HEK293 (cell line): ENCODE data around the gene DCST1.

Experiments
- CTCF ChIA-PET: fragments of 350-600 bp; formaldehyde crosslinking; extraction: SDS; loops from one replicate; lab custom pipeline; 2021; ENCODE audit warnings: antibody characterized with exemption; lab: Yijun Ruan, JAX
- POLR2A ChIA-PET: fragments of 300-600 bp; formaldehyde crosslinking; extraction: SDS; loops from one replicate; lab custom pipeline; 2020; ENCODE audit warnings: antibody characterized with exemption, inconsistent platforms; lab: Yijun Ruan, JAX
- H3K27ac ChIP-seq: fragments of 200-500 bp; sonication (Bioruptor generic); 2 replicates; pipeline ENCODE4 v1.5.1; 2014; ENCODE audit warnings: low read depth, low read length, control low read depth, inconsistent platforms; ENCODE audit errors: extremely low read depth
- H3K36me3 ChIP-seq, 2 experiments: fragments of 200-500 bp in 1 of 2; sonication (Bioruptor generic) in 1 of 2; 1 replicate in 1 of 2; 2 replicates in 1 of 2; pipeline ENCODE4 v1.5.1; 2014 to 2017; ENCODE audit warnings: inconsistent platforms in 2 of 2, low read length in 2 of 2; ENCODE audit not compliant: control insufficient read depth in 2 of 2, insufficient read depth in 1 of 2
- H3K4me1 ChIP-seq: fragments of 200-500 bp; sonication (Bioruptor generic); 2 replicates; pipeline ENCODE4 v1.5.1; 2014; ENCODE audit warnings: mild to moderate bottlenecking, low read length, inconsistent platforms; ENCODE audit not compliant: control insufficient read depth, insufficient read depth
- H3K4me3 ChIP-seq: 2 replicates; pipeline ENCODE4 v1.5.1; 2011; ENCODE audit warnings: low read depth, mild to moderate bottlenecking, control low read depth, low read length, moderate library complexity
- H3K9me3 ChIP-seq: fragments of 200-500 bp; sonication (Bioruptor generic); 2 replicates; pipeline ENCODE4 v1.5.1; 2014; ENCODE audit warnings: low read depth, low read length, inconsistent platforms; ENCODE audit not compliant: control insufficient read depth, insufficient read depth
- GLIS1 ChIP-seq: fragments of 450-650 bp; formaldehyde crosslinking; IDR thresholded peaks from 2 replicates; pipeline ENCODE4 v1.5.1; 2016; ENCODE audit warnings: missing biosample characterization, missing genetic modification characterization
- OSR2 ChIP-seq: fragments of 450-650 bp; formaldehyde crosslinking; IDR thresholded peaks from 2 replicates; pipeline ENCODE4 v1.5.1; 2016; ENCODE audit warnings: missing biosample characterization, missing genetic modification characterization
- OVOL3 ChIP-seq: fragments of 450-650 bp; formaldehyde crosslinking; IDR thresholded peaks from 2 replicates; pipeline ENCODE4 v1.5.1; 2016; ENCODE audit warnings: missing biosample characterization, missing genetic modification characterization
- REPIN1 ChIP-seq: fragments of 450-650 bp; formaldehyde crosslinking; IDR thresholded peaks from 2 replicates; pipeline ENCODE4 v1.5.1; 2017; ENCODE audit warnings: missing biosample characterization, missing genetic modification characterization, low read depth
- SP7 ChIP-seq: fragments of 450-650 bp; formaldehyde crosslinking; IDR thresholded peaks from 2 replicates; pipeline ENCODE4 v1.5.1; 2016; ENCODE audit warnings: missing biosample characterization, missing genetic modification characterization
- ZBTB17 ChIP-seq: fragments of 450-650 bp; formaldehyde crosslinking; IDR thresholded peaks from 2 replicates; pipeline ENCODE4 v1.5.1; 2016; ENCODE audit warnings: missing biosample characterization, missing genetic modification characterization
- ZBTB20 ChIP-seq: fragments of 450-650 bp; formaldehyde crosslinking; IDR thresholded peaks from 2 replicates; pipeline ENCODE4 v1.5.1; 2016; ENCODE audit warnings: missing biosample characterization, missing genetic modification characterization
- ZBTB48 ChIP-seq: fragments of 450-650 bp; formaldehyde crosslinking; IDR thresholded peaks from 2 replicates; pipeline ENCODE4 v1.5.1; 2016; ENCODE audit warnings: missing biosample characterization, missing genetic modification characterization
- ZFHX2 ChIP-seq: fragments of 450-650 bp; formaldehyde crosslinking; conservative IDR thresholded peaks from 2 replicates; pipeline ENCODE4 v1.5.1; 2016; ENCODE audit warnings: missing biosample characterization, missing genetic modification characterization
- ZNF157 ChIP-seq: fragments of 450-650 bp; formaldehyde crosslinking; IDR thresholded peaks from 2 replicates; pipeline ENCODE4 v1.5.1; 2016; ENCODE audit warnings: missing biosample characterization, missing genetic modification characterization
- ZNF16 ChIP-seq: fragments of 450-650 bp; formaldehyde crosslinking; IDR thresholded peaks from 2 replicates; pipeline ENCODE4 v1.5.1; 2016; ENCODE audit warnings: low read depth, missing biosample characterization, missing genetic modification characterization
- ZNF169 ChIP-seq: fragments of 450-650 bp; formaldehyde crosslinking; IDR thresholded peaks from 2 replicates; pipeline ENCODE4 v1.5.1; 2016; ENCODE audit warnings: missing biosample characterization, missing genetic modification characterization
- ZNF175 ChIP-seq: fragments of 450-650 bp; formaldehyde crosslinking; IDR thresholded peaks from 2 replicates; pipeline ENCODE4 v1.5.1; 2016; ENCODE audit warnings: missing biosample characterization, missing genetic modification characterization
- ZNF248 ChIP-seq: fragments of 450-650 bp; formaldehyde crosslinking; IDR thresholded peaks from 2 replicates; pipeline ENCODE4 v1.5.1; 2017; ENCODE audit warnings: missing biosample characterization, missing genetic modification characterization
- ZNF335 ChIP-seq: fragments of 450-650 bp; formaldehyde crosslinking; conservative IDR thresholded peaks from 2 replicates; pipeline ENCODE4 v1.5.1; 2016; ENCODE audit warnings: missing biosample characterization, missing genetic modification characterization
- ZNF366 ChIP-seq: fragments of 450-650 bp; formaldehyde crosslinking; conservative IDR thresholded peaks from 2 replicates; pipeline ENCODE4 v1.5.1; 2016; ENCODE audit warnings: missing biosample characterization, missing genetic modification characterization
- ZNF501 ChIP-seq: fragments of 450-650 bp; formaldehyde crosslinking; IDR thresholded peaks from 2 replicates; pipeline ENCODE4 v1.5.1; 2016; ENCODE audit warnings: missing biosample characterization, missing genetic modification characterization
- ZNF600 ChIP-seq: fragments of 450-650 bp; formaldehyde crosslinking; IDR thresholded peaks from 2 replicates; pipeline ENCODE4 v1.5.1; 2016; ENCODE audit warnings: missing biosample characterization, missing genetic modification characterization
- ZNF610 ChIP-seq: fragments of 450-650 bp; formaldehyde crosslinking; IDR thresholded peaks from 2 replicates; pipeline ENCODE4 v1.5.1; 2016; ENCODE audit warnings: missing biosample characterization, missing genetic modification characterization, borderline replicate concordance
- ZNF629 ChIP-seq: fragments of 450-650 bp; formaldehyde crosslinking; IDR thresholded peaks from 2 replicates; pipeline ENCODE4 v1.5.1; 2017; ENCODE audit warnings: missing biosample characterization, missing genetic modification characterization
- ZNF776 ChIP-seq: fragments of 450-650 bp; formaldehyde crosslinking; IDR thresholded peaks from 2 replicates; pipeline ENCODE4 v1.5.0; 2017; ENCODE audit warnings: missing biosample characterization, missing genetic modification characterization, borderline replicate concordance
- ZNF830 ChIP-seq: fragments of 450-650 bp; IDR thresholded peaks from 2 replicates; pipeline ENCODE4 v1.5.0; 2018; ENCODE audit warnings: missing biosample characterization, missing genetic modification characterization, low read depth, mild to moderate bottlenecking, moderate library complexity
- ZNF837 ChIP-seq: fragments of 450-650 bp; formaldehyde crosslinking; IDR thresholded peaks from 2 replicates; pipeline ENCODE4 v1.5.1; 2016; ENCODE audit warnings: missing biosample characterization, missing genetic modification characterization
- ZSCAN30 ChIP-seq: fragments of 450-650 bp; IDR thresholded peaks from 2 replicates; pipeline ENCODE4 v1.5.1; 2018; ENCODE audit warnings: missing biosample characterization, mild to moderate bottlenecking, missing genetic modification characterization, moderate library complexity
- ZXDB ChIP-seq: fragments of 450-650 bp; formaldehyde crosslinking; IDR thresholded peaks from 2 replicates; pipeline ENCODE4 v1.5.1; 2016; ENCODE audit warnings: missing biosample characterization, missing genetic modification characterization
- TF ChIP-seq, protein P1 (sequence below): fragments of 450-650 bp; formaldehyde crosslinking; IDR thresholded peaks from 2 replicates; pipeline ENCODE4 v1.5.1; 2016; ENCODE audit warnings: missing biosample characterization, missing genetic modification characterization
- TF ChIP-seq, protein P2 (sequence below): fragments of 450-650 bp; formaldehyde crosslinking; IDR thresholded peaks from 2 replicates; pipeline ENCODE4 v1.5.1; 2016; ENCODE audit warnings: missing biosample characterization, missing genetic modification characterization
- TF ChIP-seq, protein P3 (sequence below): fragments of 450-650 bp; formaldehyde crosslinking; IDR thresholded peaks from 2 replicates; pipeline ENCODE4 v1.5.1; 2016; ENCODE audit warnings: missing biosample characterization, missing genetic modification characterization, borderline replicate concordance
- TF ChIP-seq, protein P4 (sequence below): fragments of 450-650 bp; formaldehyde crosslinking; IDR thresholded peaks from 2 replicates; pipeline ENCODE4 v1.5.1; 2016; ENCODE audit warnings: missing biosample characterization, missing genetic modification characterization, low read depth
- TF ChIP-seq, protein P5 (sequence below): fragments of 450-650 bp; formaldehyde crosslinking; IDR thresholded peaks from 2 replicates; pipeline ENCODE4 v1.5.1; 2017; ENCODE audit warnings: missing biosample characterization, missing genetic modification characterization

Gene DCST1

DNA sequence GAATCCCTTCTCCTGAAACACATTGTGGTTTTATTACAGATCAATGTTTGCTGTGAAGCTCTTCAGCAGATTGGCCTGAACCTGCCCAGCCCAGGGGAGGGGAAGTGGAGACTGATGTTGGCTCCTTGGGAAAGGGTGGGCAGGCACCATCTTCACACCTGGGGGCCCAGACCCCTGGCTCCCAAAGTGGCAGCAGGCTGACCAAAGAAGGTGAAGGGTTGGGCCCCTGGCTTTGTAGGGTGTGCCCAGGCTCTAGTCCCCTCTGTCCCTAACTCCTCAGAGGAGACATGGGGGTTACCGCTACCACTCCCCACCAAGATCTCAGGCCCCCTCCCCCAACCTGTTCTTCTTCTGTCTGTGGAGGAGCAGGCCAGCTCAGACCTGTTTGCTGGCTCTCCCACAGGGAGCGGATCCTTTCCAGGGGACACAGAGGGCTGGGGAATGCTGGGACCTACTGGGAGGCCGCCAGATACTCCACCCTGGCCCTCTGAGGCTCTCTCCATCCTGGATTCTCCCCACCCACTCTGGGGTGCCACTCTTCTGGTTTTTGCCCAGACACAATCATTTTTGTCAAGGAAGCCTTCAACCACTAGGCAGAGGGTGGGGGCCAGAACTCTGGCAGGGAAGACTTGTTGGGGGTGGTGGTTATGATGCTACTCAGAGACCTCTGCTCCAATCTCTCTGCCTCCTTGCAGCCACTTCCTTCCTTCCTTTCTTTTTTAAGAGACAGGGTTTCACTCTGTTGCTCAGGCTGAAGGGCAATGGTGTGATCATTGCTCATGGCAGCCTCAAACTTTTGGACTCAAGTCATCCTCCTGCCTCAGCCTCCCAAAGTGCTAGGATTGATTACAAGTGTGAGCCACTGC is 40.0 kb downstream of the DCST1 start (continued):
- no peak for TF ChIP-seq ZNF157
- no peak for TF ChIP-seq ZNF830 (tag by site-specific recombination)
- no peak for TF ChIP-seq ZNF776 (tag by site-specific recombination)
- TF ChIP-seq ZNF248 (tag by site-specific recombination): no peak
- no peak for TF ChIP-seq REPIN1 (tag by site-specific recombination)
- TF ChIP-seq ZNF501 (tag by site-specific recombination): no peak

DNA sequence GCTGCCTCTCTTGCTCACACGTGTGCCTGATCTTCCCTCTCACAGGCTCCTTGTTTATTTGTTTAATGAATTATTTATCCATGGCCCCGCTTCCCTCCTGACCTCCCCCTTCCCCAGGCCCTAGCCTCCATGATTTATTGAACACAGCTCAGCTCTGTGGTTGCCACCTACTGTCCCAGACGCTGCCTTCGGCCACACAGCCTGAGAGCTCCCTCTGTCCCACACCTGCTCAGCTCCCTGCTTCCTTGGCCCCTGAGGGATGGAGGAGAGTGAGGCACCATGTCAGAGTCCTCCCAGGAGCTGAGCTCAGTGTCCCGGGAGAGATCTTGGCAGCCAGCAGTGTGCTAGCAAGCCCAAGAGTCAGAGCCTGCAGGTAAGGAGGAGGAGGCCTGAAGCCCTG is 41.9 kb downstream of the DCST1 start:
- H3K27ac ChIP-seq: no peak overlapping the region
- CTCF ChIA-PET: interaction anchor here (0.8 to 8.0 kb wide), 8 partner anchors 9 to 748 kb away, joined by 3 to 66 read pairs (median 4); no protein-coding TSS in a partner anchor
- POLR2A ChIA-PET: interaction anchor here (0.8 to 1.9 kb wide), 7 partner anchors 8 to 114 kb away, joined by 3 to 6 read pairs (median 4); partner anchors contain the start of genes ADAM15 and KRTCAP2
- TF ChIP-seq ZXDB (tag by site-specific recombination) (no peak), SP7 (tag by site-specific recombination) (peak; percentile 52; the same call in 1 of the 2 replicates), ZBTB20 (peak; percentile 99), ZBTB17 (tag by site-specific recombination) (peak; percentile 78), ZNF169 (tag by site-specific recombination) (no peak), OSR2 (peak; percentile 65), OVOL3 (no peak), ZNF16 (0 out of 2 replicates have a peak, but pooled peaks have one; percentile 58), ZBTB48 (tag by site-specific recombination) (peak; percentile 68), ZNF335 (peak; percentile 43), ZNF610 (tag by site-specific recombination) (no peak), GLIS1 (peak; percentile 86), ZSCAN30 (tag by site-specific recombination) (no peak), ZNF175 (tag by site-specific recombination) (no peak), ZNF629 (0 out of 2 replicates have a peak, but pooled peaks have one; percentile 10), ZNF366 (tag by site-specific recombination) (peak; percentile 41; the same call in 1 of the 2 replicates), ZFHX2 (tag by site-specific recombination) (0 out of 2 replicates have a peak, but pooled peaks have one; percentile 7), ZNF837 (tag by site-specific recombination) (no peak), ZNF600 (tag by site-specific recombination) (peak; percentile 49)
- TF ChIP-seq, protein P1, sequence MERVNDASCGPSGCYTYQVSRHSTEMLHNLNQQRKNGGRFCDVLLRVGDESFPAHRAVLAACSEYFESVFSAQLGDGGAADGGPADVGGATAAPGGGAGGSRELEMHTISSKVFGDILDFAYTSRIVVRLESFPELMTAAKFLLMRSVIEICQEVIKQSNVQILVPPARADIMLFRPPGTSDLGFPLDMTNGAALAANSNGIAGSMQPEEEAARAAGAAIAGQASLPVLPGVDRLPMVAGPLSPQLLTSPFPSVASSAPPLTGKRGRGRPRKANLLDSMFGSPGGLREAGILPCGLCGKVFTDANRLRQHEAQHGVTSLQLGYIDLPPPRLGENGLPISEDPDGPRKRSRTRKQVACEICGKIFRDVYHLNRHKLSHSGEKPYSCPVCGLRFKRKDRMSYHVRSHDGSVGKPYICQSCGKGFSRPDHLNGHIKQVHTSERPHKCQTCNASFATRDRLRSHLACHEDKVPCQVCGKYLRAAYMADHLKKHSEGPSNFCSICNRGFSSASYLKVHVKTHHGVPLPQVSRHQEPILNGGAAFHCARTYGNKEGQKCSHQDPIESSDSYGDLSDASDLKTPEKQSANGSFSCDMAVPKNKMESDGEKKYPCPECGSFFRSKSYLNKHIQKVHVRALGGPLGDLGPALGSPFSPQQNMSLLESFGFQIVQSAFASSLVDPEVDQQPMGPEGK: peak; percentile 53; the same call in 1 of the 2 replicates
- TF ChIP-seq, protein P2, sequence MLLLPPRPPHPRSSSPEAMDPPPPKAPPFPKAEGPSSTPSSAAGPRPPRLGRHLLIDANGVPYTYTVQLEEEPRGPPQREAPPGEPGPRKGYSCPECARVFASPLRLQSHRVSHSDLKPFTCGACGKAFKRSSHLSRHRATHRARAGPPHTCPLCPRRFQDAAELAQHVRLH (tag by site-specific recombination): no peak
- TF ChIP-seq, protein P3, sequence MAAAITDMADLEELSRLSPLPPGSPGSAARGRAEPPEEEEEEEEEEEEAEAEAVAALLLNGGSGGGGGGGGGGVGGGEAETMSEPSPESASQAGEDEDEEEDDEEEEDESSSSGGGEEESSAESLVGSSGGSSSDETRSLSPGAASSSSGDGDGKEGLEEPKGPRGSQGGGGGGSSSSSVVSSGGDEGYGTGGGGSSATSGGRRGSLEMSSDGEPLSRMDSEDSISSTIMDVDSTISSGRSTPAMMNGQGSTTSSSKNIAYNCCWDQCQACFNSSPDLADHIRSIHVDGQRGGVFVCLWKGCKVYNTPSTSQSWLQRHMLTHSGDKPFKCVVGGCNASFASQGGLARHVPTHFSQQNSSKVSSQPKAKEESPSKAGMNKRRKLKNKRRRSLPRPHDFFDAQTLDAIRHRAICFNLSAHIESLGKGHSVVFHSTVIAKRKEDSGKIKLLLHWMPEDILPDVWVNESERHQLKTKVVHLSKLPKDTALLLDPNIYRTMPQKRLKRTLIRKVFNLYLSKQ (tag by site-specific recombination): no peak
- TF ChIP-seq, protein P4, sequence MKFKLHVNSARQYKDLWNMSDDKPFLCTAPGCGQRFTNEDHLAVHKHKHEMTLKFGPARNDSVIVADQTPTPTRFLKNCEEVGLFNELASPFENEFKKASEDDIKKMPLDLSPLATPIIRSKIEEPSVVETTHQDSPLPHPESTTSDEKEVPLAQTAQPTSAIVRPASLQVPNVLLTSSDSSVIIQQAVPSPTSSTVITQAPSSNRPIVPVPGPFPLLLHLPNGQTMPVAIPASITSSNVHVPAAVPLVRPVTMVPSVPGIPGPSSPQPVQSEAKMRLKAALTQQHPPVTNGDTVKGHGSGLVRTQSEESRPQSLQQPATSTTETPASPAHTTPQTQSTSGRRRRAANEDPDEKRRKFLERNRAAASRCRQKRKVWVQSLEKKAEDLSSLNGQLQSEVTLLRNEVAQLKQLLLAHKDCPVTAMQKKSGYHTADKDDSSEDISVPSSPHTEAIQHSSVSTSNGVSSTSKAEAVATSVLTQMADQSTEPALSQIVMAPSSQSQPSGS: no peak
- TF ChIP-seq, protein P5, sequence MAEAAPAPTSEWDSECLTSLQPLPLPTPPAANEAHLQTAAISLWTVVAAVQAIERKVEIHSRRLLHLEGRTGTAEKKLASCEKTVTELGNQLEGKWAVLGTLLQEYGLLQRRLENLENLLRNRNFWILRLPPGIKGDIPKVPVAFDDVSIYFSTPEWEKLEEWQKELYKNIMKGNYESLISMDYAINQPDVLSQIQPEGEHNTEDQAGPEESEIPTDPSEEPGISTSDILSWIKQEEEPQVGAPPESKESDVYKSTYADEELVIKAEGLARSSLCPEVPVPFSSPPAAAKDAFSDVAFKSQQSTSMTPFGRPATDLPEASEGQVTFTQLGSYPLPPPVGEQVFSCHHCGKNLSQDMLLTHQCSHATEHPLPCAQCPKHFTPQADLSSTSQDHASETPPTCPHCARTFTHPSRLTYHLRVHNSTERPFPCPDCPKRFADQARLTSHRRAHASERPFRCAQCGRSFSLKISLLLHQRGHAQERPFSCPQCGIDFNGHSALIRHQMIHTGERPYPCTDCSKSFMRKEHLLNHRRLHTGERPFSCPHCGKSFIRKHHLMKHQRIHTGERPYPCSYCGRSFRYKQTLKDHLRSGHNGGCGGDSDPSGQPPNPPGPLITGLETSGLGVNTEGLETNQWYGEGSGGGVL (tag by site-specific recombination): peak; percentile 79

More for the DNA sequence above, 41.9 kb downstream of the DCST1 start:
- Histone ChIP-seq H3K9me3 (no peaks in the 10 kb centered on the region), H3K36me3 (no peaks in the 10 kb centered on the region), H3K4me3 (no peak overlapping the region), H3K4me1 (peaks cover 10% of the 10 kb centered on the region; the same call in 1 of the 2 replicates)
